ENCODE results near the gene TFDP1. TPM values are rescaled to one million over a fixed set of nuclear protein-coding genes. Genes with fewer than 3 reads are reported as not detected.

Gene TFDP1
- total RNA-seq, 4 donors from 2014 or later = 30.7 to 42.2 (median 32.1) TPM

DNA sequence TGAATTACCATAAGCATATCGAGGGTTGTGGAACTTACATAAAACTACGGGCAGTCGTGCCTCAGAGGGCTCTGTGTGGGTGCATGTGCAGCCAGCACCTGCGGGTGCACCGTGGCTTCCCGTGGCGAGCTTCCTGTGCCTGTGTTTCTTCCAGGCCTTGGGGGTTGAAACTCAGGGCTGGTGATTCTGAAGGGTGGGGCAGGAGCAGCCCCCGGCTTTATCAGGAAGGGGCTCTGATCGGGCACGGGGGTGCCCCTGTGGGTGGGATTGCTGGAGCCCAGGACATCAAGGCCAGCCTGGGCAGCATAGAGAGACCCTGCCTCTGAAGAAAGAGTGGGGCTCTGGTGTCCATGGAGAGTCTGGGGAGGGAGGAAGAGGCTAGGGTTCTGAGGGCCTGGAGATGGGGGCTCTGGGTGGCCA lies 62.4 kb downstream of the TFDP1 start:
- H3K27ac ChIP-seq (replicated peaks in 1 of 4) = peak overlapping the region; percentile 45 to 76 (median 67)
- TF ChIP-seq EP300 (IDR thresholded peaks at IDR 0.05) (no peak), POLR2A (IDR thresholded peaks at IDR 0.05; ENCODE audit: low read depth) (no peak), POLR2AphosphoS5 (IDR thresholded peaks at IDR 0.05) (no peak)
- TF ChIP-seq, protein P1, sequence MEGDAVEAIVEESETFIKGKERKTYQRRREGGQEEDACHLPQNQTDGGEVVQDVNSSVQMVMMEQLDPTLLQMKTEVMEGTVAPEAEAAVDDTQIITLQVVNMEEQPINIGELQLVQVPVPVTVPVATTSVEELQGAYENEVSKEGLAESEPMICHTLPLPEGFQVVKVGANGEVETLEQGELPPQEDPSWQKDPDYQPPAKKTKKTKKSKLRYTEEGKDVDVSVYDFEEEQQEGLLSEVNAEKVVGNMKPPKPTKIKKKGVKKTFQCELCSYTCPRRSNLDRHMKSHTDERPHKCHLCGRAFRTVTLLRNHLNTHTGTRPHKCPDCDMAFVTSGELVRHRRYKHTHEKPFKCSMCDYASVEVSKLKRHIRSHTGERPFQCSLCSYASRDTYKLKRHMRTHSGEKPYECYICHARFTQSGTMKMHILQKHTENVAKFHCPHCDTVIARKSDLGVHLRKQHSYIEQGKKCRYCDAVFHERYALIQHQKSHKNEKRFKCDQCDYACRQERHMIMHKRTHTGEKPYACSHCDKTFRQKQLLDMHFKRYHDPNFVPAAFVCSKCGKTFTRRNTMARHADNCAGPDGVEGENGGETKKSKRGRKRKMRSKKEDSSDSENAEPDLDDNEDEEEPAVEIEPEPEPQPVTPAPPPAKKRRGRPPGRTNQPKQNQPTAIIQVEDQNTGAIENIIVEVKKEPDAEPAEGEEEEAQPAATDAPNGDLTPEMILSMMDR (IDR thresholded peaks at IDR 0.05) = no peak
- peaks cover 7 to 23% (median 22%) of the 10 kb centered on the region in 4 donors for H3K4me1 ChIP-seq
- no peaks in the 10 kb centered on the region for H3K36me3 ChIP-seq
- DNase-seq (ENCODE audit: extremely low spot score) = no peak
- H3K27me3 ChIP-seq = no peaks in the 10 kb centered on the region
- WGBS = 68% methylated on average over 10 of the region's 10 CpGs
- no peaks in the 10 kb centered on the region for H3K9me3 ChIP-seq
- intact Hi-C loops (cut with DNase I) = no loop called here
- no peak overlapping the region for H3K4me3 ChIP-seq

DNA sequence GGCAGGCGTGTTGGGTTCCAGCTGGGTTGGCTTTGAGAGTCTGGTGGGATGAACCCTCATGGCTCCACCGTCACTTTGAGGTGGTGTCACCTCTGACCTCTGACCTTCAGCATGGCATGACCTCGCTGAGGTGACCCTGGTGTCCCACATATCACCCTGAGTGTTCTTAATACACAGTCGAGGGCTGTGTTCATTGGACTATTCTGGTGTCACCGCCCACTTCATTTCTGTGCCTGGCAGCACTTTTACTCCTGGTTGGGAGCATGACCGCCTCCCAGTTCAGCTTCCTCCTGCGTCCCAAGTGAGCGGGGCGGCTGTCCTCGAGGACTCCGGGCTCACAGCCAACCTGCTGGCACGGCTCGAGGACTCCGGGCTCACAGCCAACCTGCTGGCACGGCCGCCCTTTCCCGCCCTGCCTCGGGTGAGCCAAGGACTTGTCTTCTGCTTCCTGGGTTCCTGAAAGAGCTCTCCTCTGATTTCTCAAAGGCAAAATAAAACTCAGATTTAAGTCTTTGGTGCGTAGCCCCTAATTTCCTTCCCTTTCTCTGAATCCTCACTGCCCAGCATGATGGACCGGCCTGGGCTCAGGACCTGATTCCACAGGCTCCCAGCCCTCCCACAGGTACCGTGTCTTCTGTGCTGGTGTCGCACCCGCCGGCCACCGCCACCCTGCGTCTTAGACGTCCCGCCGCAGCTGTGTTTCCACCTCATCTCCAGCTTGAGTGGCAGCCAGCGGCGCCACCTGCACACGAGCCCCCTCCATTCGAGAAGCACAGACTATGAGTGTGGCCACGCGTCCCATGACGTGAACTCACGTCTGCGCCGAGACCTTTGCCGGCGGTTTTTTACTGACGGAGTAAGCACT lies 63.0 kb downstream of the TFDP1 start:
- Histone ChIP-seq H3K9me3 (no peaks in the 10 kb centered on the region), H3K4me1 (peaks cover 7 to 23% (median 22%) of the 10 kb centered on the region in 4 donors), H3K27ac (replicated peaks in 1 of 4) (peak overlapping the region; percentile 60 to 76 (median 67)), H3K36me3 (no peaks in the 10 kb centered on the region), H3K4me3 (no peak overlapping the region), H3K27me3 (no peaks in the 10 kb centered on the region)
- intact Hi-C loops (cut with DNase I) = no loop called here
- DNase-seq (ENCODE audit: extremely low spot score) = no peak
- TF ChIP-seq POLR2A (IDR thresholded peaks at IDR 0.05; ENCODE audit: low read depth) (no peak), POLR2AphosphoS5 (IDR thresholded peaks at IDR 0.05) (peak; percentile 76 to 78), EP300 (IDR thresholded peaks at IDR 0.05) (no peak)
- 51% methylated on average over 42 of the region's 42 CpGs for WGBS

DNA sequence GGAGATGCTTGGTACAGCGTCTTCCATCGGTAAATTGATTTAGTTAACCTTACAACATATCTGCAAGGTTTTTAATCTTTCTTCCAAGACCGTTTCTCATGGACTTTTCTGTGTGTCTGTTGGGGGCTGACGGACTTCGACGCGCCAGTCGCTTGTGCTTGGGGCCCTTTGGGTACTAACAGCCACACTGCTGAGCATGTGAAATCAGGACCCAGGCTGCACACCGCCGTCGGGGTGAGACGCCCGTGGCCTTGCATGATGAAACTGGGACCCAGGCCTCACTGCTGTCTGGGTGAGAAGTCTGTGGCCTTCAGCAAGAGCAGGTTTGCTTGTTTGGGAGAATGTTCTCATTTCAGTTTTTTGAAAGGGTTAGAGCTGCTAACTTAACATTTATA lies 63.7 kb downstream of the TFDP1 start:
- intact Hi-C loops (cut with DNase I) = no loop called here
- TF ChIP-seq, protein P1 (IDR thresholded peaks at IDR 0.05) = no peak
- no peak for TF ChIP-seq POLR2AphosphoS5 (IDR thresholded peaks at IDR 0.05)
- no peak for TF ChIP-seq EP300 (IDR thresholded peaks at IDR 0.05)
- no peak for TF ChIP-seq POLR2A (IDR thresholded peaks at IDR 0.05; ENCODE audit: low read depth)
- Histone ChIP-seq H3K4me3 (no peak overlapping the region), H3K27me3 (no peaks in the 10 kb centered on the region), H3K27ac (replicated peaks in 1 of 4) (peak overlapping the region in 3 of 4 donors; percentile 63 to 76 (median 71)), H3K4me1 (peaks cover 7 to 23% (median 22%) of the 10 kb centered on the region in 4 donors), H3K9me3 (no peaks in the 10 kb centered on the region), H3K36me3 (no peaks in the 10 kb centered on the region)
- no peak for DNase-seq (ENCODE audit: extremely low spot score)
- 85% methylated on average over 13 of the region's 13 CpGs for WGBS

DNA sequence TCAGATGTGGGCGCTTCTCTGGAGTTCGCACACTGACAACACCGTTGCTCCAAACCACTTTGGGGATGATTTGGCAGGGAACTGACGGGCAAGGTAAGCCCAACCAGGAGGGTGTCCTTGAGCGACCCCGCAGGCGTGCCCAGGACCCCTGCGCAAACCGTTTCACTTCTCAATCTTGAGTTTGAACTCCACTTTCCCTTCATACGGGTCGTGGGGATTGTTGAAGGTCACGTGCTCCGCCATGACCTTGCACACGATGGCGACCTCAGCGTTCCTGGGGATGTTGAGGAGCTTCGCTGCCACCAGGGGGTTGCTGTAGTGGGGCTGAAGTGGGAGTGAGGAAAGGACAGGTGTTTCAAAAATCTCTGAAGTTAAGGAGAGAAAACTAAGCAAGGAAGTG lies 64.7 kb downstream of the TFDP1 start:
- no peak for TF ChIP-seq EP300 (IDR thresholded peaks at IDR 0.05)
- Histone ChIP-seq H3K27ac (replicated peaks in 1 of 4) (no peak overlapping the region), H3K27me3 (no peaks in the 10 kb centered on the region), H3K9me3 (no peaks in the 10 kb centered on the region), H3K4me3 (no peak overlapping the region), H3K36me3 (no peaks in the 10 kb centered on the region), H3K4me1 (peaks cover 7 to 23% (median 22%) of the 10 kb centered on the region in 4 donors)
- 96% methylated on average over 17 of the region's 17 CpGs for WGBS
- intact Hi-C loops (cut with DNase I) = no loop called here
- DNase-seq (ENCODE audit: extremely low spot score) = no peak

DNA sequence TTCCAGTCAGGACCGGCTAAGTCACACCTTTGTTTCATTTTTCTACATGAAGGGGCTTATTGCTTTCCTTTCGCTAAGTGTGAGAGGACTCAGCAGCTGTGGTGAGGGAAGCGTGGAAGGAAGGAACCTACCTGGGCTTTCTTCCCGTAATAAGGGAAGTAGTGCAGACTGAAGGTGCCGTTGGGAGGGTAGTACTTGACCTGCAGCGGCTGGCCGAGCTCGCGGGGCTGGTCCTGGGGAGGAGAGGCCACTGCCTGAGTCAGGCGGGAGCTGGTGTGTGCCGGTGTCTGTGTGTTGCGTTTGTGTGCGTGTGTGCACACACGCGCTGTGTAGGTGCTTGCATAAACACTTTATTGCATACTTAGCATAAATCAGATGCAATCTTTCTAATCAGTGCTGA lies 65.7 kb downstream of the TFDP1 start:
- Histone ChIP-seq H3K9me3 (no peaks in the 10 kb centered on the region), H3K4me3 (no peak overlapping the region), H3K27ac (replicated peaks in 1 of 4) (no peak overlapping the region), H3K36me3 (no peaks in the 10 kb centered on the region), H3K27me3 (no peaks in the 10 kb centered on the region), H3K4me1 (peaks cover 7 to 23% (median 22%) of the 10 kb centered on the region in 4 donors)
- TF ChIP-seq, protein P1 (IDR thresholded peaks at IDR 0.05) = no peak
- TF ChIP-seq POLR2AphosphoS5 (IDR thresholded peaks at IDR 0.05) = no peak
- TF ChIP-seq EP300 (IDR thresholded peaks at IDR 0.05) = no peak
- DNase-seq (ENCODE audit: extremely low spot score) = no peak
- intact Hi-C loops (cut with DNase I) = no loop called here
- WGBS = 90% methylated on average over 15 of the region's 15 CpGs
